Calu3 (cell line): ENCODE data around the gene NFKBIZ. TPM values are rescaled to one million over a fixed set of nuclear protein-coding genes. Genes with fewer than 3 reads are reported as not detected.

ENCODE experiments used
- BruUV-seq: library from RNA; stranded (reverse); fragments of 400-500 nt; replicated peaks from 2 replicates; lab custom pipeline; 2021; lab: Mats Ljungman, UMichigan
- CTCF ChIA-PET: fragments of 300-600 bp; sonication (Branson Sonifier 250); formaldehyde crosslinking; loops from one replicate; lab custom pipeline; 2022; ENCODE audit warnings: antibody characterized with exemption; lab: Charles Lee
- DNase-seq: peaks from one replicate; pipeline ENCODE4 v3.0.0; 2022
- H3K27ac Mint-ChIP-seq: one replicate; pipeline ENCODE4 v1.8.0; 2022; ENCODE audit warnings: mixed read lengths; ENCODE audit not compliant: unreplicated experiment
- H3K27me3 Mint-ChIP-seq: one replicate; pipeline ENCODE4 v1.8.0; 2022; ENCODE audit warnings: mixed read lengths; ENCODE audit not compliant: unreplicated experiment
- H3K36me3 Mint-ChIP-seq: one replicate; pipeline ENCODE4 v1.8.0; 2022; ENCODE audit warnings: mild to moderate bottlenecking, moderate library complexity, mixed read lengths; ENCODE audit not compliant: insufficient read depth, unreplicated experiment
- H3K4me1 Mint-ChIP-seq: one replicate; pipeline ENCODE4 v1.8.0; 2022; ENCODE audit warnings: mild to moderate bottlenecking, low read depth, mixed read lengths; ENCODE audit not compliant: unreplicated experiment
- H3K4me3 Mint-ChIP-seq: one replicate; pipeline ENCODE4 v1.8.0; 2022; ENCODE audit warnings: mild to moderate bottlenecking, low read depth, moderate library complexity, mixed read lengths; ENCODE audit not compliant: unreplicated experiment
- H3K9me3 Mint-ChIP-seq: one replicate; pipeline ENCODE4 v1.8.0; 2022; ENCODE audit warnings: low read depth, mixed read lengths; ENCODE audit not compliant: unreplicated experiment
- CTCF ChIP-seq: fragments of 200-600 bp; IDR thresholded peaks from one replicate; pipeline ENCODE4 v1.8.0; 2022; ENCODE audit warnings: antibody characterized with exemption; ENCODE audit not compliant: unreplicated experiment
- intact Hi-C: fragments of 100-400 bp; cut with micrococcal nuclease; formaldehyde crosslinking; loops from one replicate; pipeline ENCODE4 v1.10.0; 2022; ENCODE audit not compliant: unreplicated experiment
- total RNA-seq: library from RNA; stranded (reverse); gene quantifications from 2 replicates; pipeline ENCODE4 v1.2.3, GENCODE V29; 2022

The NFKBIZ gene
- total RNA-seq, 1 experiment from 2014 or later: 217 TPM

- no peak overlapping the region for H3K27ac Mint-ChIP-seq
- intact Hi-C loops: loop anchor here (10.0 kb wide), 1 partner anchor 108 kb away; no protein-coding TSS in a partner anchor
- no peaks in the 10 kb centered on the region for H3K9me3 Mint-ChIP-seq
- DNase-seq: peak; percentile 41
- CTCF ChIA-PET: interaction anchor here (0.9 to 1.4 kb wide), 3 partner anchors 127 to 733 kb away, joined by 3 to 6 read pairs (median 4); partner anchors contain the start of gene ZBTB11
- peak; percentile 40 for TF ChIP-seq CTCF
- H3K4me3 Mint-ChIP-seq: no peak overlapping the region
- H3K4me1 Mint-ChIP-seq: no peaks in the 10 kb centered on the region
- no peaks in the 10 kb centered on the region for H3K27me3 Mint-ChIP-seq
- H3K36me3 Mint-ChIP-seq: no peaks in the 10 kb centered on the region
- BruUV-seq: no TSS peak
Measured at GRCh38 chr3:101803173-101803782, 46.0 kb upstream of the NFKBIZ start.

GRCh38 chr3:101803939-101804338, 45.4 kb upstream of the NFKBIZ start:
- Mint-ChIP-seq H3K9me3 (no peaks in the 10 kb centered on the region), H3K4me1 (no peaks in the 10 kb centered on the region), H3K36me3 (no peaks in the 10 kb centered on the region), H3K27ac (no peak overlapping the region), H3K4me3 (no peak overlapping the region), H3K27me3 (no peaks in the 10 kb centered on the region)
- intact Hi-C loops: loop anchor here (10.0 kb wide), 1 partner anchor 109 kb away; no protein-coding TSS in a partner anchor
- BruUV-seq: no TSS peak
- CTCF ChIA-PET: interaction anchor here (1.4 kb wide), 1 partner anchor 421 kb away, joined by 4 read pairs; no protein-coding TSS in a partner anchor
- no peak for DNase-seq
- TF ChIP-seq CTCF: no peak

- H3K4me1 Mint-ChIP-seq: no peaks in the 10 kb centered on the region
- no peak for TF ChIP-seq CTCF
- H3K27me3 Mint-ChIP-seq: no peaks in the 10 kb centered on the region
- CTCF ChIA-PET: no interaction called here
- no peak for DNase-seq
- H3K27ac Mint-ChIP-seq: no peak overlapping the region
- H3K36me3 Mint-ChIP-seq: no peaks in the 10 kb centered on the region
- H3K4me3 Mint-ChIP-seq: no peak overlapping the region
- BruUV-seq: no TSS peak
- intact Hi-C loops: loop anchor here (5.0 to 10.0 kb wide), 2 partner anchors 112 to 721 kb away; no protein-coding TSS in a partner anchor
- H3K9me3 Mint-ChIP-seq: no peaks in the 10 kb centered on the region
Measured at GRCh38 chr3:101806491-101806890, 42.8 kb upstream of the NFKBIZ start.

- Mint-ChIP-seq H3K4me1 (no peaks in the 10 kb centered on the region), H3K27ac (no peak overlapping the region), H3K9me3 (no peaks in the 10 kb centered on the region), H3K36me3 (no peaks in the 10 kb centered on the region), H3K27me3 (no peaks in the 10 kb centered on the region), H3K4me3 (no peak overlapping the region)
- intact Hi-C loops: loop anchor here (5.0 to 10.0 kb wide), 2 partner anchors 113 to 719 kb away; no protein-coding TSS in a partner anchor
- no TSS peak for BruUV-seq
- no peak for DNase-seq
- TF ChIP-seq CTCF: no peak
- CTCF ChIA-PET: interaction anchor here (1.0 kb wide), 1 partner anchor 417 kb away, joined by 3 read pairs; no protein-coding TSS in a partner anchor
Measured at GRCh38 chr3:101807888-101808287, 41.4 kb upstream of the NFKBIZ start.
